HG02852 (cell line): ENCODE measurements around the gene LRMDA.
A peak's percentile ranks its signal among the peaks of the same experiment; 100 is the strongest.

Experiments used
- ATAC-seq: cut with Tn5 transposase; IDR thresholded peaks from one replicate; pipeline ENCODE4 v1.9.1; 2021; ENCODE audit warnings: mild to moderate bottlenecking, moderate library complexity; ENCODE audit not compliant: unreplicated experiment

LRMDA gene

GRCh38 chr10:75470901-75471300 is 39.5 kb downstream of the LRMDA start:
- ATAC-seq, result no peak

DNA sequence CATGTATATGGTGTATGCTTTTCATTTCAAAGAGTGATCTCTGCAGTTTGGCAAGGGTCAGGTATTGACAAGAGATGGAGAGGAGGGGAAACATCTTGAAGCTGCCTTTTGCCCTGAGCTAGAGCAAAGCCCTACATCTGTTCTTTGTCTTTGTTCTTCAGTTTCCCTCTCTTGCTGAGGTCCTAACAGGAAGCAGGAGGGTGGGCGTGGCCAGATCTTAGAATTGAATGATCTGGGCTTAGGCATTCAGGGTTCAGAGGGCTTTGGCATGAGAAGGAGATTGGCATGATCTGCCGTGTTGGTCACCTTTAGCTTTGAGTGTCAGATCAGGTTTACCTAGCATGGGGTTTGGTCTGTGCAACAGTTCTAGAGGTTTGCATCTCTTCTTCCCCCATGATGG is 41.3 kb downstream of the LRMDA start:
- no peak for ATAC-seq

- ATAC-seq, result no peak
Measured at GRCh38 chr10:75474106-75474505, 42.7 kb downstream of the LRMDA start.

DNA sequence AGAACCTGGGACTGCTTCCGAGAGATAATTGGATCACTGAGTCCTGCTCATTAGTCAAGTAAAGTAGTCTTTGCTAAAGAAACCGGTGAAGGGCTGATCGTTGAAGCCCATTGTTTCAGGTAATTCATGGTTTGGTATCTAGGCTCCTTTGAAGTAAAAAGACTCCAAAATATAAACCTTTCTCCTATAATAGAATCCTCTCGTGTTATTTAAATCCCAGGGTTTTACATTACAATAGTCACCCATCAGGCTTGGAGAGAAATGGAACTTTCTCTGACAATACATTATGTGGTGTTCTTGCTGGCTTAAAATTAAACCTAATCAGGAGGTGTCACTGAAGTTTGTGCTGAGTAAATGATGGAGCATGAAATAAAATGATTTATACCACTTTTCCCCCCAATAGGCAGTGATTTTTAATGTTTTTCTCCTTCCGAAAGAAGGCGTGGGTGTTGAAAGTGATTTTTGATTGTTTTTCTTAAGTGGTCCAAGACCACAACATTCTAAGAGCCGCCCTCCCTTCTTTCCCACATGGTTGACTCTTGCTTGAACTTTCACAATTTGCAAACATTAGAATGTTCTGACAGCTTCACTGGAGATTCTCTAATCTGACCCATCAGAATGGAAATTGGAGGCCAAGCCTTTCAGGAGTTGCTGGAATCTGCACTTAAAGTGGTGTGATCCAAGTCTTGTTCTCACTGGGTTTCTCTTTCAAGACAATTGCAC is 44.2 kb downstream of the LRMDA start:
- no peak for ATAC-seq

DNA sequence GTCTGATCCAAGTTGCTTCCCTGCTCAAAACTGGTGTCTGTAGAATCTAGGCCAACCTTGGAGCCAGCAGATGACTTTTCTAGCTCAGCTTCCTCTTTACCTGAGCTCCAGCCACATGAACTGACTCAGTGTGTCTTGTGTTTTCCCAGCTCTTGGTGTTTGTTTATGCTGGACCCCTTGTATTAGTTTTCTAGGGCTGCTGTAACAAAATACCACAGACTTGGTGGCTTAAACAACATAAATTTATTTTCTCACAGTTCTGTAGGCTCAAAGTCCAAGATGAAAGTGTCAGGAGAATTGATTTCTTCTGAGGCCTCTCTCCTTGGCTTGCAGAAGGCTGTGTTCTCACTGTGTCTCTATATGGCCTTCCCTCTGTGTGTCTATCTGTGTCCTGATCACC is 45.1 kb downstream of the LRMDA start:
- ATAC-seq, result no peak

GRCh38 chr10:75476985-75477384 is 45.6 kb downstream of the LRMDA start:
- no peak for ATAC-seq

GRCh38 chr10:75477680-75478079 is 46.3 kb downstream of the LRMDA start:
- no peak for ATAC-seq

GRCh38 chr10:75480374-75480773 is 49.0 kb downstream of the LRMDA start:
- ATAC-seq, result no peak

- ATAC-seq, result no peak
Measured at GRCh38 chr10:75483188-75483587, 51.8 kb downstream of the LRMDA start.

DNA sequence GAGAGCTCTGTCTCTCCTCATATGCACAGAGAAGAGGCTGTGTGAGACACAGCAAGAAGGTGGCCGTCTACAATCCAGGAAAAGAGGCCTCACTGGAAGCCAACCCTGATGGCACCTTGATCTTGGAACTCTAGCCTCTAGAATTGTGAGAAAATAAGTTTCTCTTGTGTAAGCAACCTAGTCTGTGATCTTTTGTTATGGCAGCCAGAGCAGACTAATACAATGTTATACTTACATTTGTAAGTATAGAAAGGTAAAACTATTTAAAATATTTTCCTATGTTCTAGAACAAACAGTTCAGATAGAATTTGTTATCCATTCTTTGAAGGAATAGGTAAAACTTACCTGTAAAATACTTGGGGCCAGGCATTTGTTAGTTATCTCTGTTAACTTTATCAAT is 53.3 kb downstream of the LRMDA start:
- ATAC-seq, result no peak

DNA sequence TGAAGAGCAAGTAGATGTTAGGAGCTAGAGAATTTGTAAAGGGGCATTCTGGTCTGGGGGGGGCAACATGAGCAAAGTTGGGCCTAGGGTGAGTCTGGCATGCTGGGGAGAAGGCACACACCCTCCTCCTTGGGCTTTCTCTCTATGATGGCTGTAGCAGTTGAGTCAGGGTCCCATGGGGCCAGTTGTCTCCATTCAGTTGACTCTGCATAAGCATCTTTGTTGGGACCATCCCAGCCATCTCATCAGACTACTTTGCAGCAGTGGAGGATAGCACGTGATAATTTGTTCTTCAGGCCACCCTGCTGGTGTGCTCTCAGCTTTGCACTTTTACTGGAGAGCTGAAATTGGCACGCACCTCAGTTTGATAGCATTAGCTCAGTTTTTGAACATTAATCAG is 55.2 kb downstream of the LRMDA start:
- no peak for ATAC-seq

DNA sequence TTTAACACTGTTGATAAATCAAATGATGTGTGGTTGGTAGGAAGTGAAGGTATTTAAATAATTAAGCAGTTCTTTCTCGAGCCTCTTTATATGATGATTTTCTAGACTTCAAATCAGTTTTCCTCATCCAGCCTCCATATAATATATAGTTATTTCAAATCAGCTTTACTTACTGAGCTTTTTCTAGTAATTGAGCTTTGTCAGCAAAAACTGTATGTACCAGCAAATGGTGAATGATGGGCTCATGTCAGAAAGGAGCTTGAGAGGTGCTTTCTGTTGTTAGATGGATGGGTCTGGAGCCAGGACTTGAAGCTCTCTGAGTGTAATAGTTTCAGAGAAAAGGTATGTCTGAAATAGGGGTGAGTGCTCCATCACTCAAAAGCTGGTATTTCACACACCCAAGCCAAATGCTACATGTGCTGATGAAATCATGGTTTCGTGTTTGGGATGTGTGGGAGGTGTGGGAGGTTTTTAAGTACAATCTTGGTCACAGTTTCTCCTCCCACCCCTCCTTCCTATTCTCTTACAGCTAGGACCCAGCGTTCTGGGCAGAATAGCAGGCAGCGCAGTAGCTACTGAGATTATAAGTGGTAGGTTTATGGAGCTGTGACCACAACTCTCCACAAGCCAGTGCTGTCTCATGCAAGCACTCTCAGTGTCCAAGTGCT is 55.8 kb downstream of the LRMDA start:
- peak; percentile 65 for ATAC-seq

GRCh38 chr10:75487755-75488125 is 56.3 kb downstream of the LRMDA start:
- ATAC-seq, result no peak

- ATAC-seq, result no peak
Measured at GRCh38 chr10:75492173-75492925, 60.9 kb downstream of the LRMDA start.

DNA sequence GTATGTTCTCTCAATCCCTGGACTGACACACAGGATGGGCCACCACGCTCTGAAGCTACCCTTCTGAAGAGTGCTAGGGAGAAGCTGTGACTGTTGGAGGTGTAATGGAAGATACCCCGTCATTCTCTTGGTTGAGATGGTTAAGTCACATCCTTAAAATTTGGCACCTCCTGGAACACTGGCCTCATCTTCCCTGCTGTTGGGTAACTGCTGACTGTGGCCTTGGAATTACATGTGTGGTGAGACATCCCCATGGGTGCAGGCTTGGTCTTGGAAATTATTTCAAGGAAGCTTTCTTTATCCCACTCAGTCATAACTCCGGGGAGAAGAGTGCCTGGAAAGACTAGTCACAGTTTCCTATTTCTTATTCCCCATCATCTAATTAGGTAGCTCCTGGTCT is 62.0 kb downstream of the LRMDA start:
- ATAC-seq, result no peak

DNA sequence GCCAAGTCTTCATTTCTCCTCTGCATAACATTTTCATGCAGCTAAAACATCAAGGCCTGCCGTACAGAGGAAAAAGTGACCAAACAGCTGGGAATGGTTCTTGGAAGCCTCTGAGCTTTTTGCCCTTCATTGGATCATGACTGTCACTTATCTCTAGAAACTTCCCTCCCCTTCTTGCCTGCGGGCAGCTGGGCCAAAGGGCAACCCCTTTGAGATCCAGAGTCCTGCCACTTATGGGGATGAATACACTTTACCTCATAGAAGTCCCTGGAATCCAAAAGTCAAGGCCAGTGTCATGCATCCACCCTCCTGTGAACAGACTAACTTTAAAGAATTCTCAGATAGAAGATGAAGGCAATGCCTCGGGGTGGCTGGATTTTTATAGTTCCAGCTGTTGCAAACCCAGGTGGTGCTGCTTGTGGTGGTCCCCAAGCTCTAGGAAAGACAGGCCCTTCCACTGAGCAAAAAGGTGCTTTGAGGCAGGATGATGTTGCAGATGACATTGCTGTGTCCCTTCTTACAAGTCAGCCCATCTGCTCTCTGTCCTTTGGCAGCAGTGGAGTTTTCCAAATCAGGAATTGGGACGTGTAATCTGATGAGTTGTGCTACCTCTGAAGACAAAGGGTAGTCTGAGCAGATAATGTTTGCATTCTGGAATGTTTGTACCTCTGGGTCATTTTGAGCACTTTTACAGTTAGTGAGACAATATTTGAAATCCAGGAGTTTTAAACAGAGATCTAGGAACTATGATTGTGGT is 64.2 kb downstream of the LRMDA start:
- ATAC-seq, result no peak

- no peak for ATAC-seq
Measured at GRCh38 chr10:75496191-75496567, 64.8 kb downstream of the LRMDA start.

GRCh38 chr10:75497997-75498883 is 66.8 kb downstream of the LRMDA start:
- no peak for ATAC-seq

DNA sequence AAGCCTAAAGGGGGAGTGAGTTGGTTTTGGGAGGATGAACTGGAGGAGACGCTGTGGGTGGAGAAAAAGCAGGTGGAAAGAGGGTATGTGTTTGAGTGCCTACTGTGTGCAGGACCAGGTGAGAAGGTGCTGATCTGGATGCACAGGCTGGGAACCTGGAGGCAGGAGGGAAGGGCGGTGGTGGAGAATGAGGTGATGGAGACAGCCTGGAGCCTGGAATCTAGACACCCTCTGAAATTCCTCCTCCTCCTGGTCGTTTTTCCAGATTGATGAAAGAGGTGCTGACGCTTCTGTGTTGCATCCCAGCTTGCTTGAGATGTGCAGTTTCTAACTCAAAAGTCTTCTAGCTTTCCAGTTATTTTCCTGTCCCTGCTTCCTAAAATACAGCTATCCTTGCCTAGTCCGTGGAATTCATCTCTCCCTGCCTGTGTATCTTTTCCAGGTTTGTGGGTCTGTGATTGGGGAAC is 67.5 kb downstream of the LRMDA start:
- ATAC-seq, result no peak

- ATAC-seq, result no peak
Measured at GRCh38 chr10:75499556-75500160, 68.2 kb downstream of the LRMDA start.
